Upper lobe of right lung (tissue), 1 donor: ENCODE measurements around the gene HOXC4. TPM values are rescaled to one million over a fixed set of nuclear protein-coding genes. Genes with fewer than 3 reads are reported as not detected.
"Not testable (repeated sequence)": the region's sequence is repeated elsewhere in the genome, so short reads cannot be mapped to it uniquely, and the experiment has no call there.

Experiments
- ATAC-seq: fragments of 200-7000 bp; cut with Tn5 transposase; one replicate; pipeline ENCODE4 v1.9.1; 2020; ENCODE audit warnings: mild to moderate bottlenecking, moderate library complexity
- DNase-seq: peaks from one replicate; pipeline ENCODE4 v3.0.0-alpha.2; 2020
- H3K27ac ChIP-seq: fragments of 200-600 bp; one replicate; pipeline ENCODE4 v1.8.0; 2022
- H3K27me3 ChIP-seq: fragments of 200-600 bp; one replicate; pipeline ENCODE4 v1.8.0; 2022; ENCODE audit warnings: mild to moderate bottlenecking
- H3K36me3 ChIP-seq: fragments of 200-600 bp; one replicate; pipeline ENCODE4 v1.8.0; 2022
- H3K4me1 ChIP-seq: fragments of 200-600 bp; one replicate; pipeline ENCODE4 v1.8.0; 2022
- H3K4me3 ChIP-seq: fragments of 200-600 bp; one replicate; pipeline ENCODE4 v1.8.0; 2022; ENCODE audit warnings: mild to moderate bottlenecking
- H3K9me3 ChIP-seq: fragments of 200-600 bp; one replicate; pipeline ENCODE4 v1.8.0; 2022
- intact Hi-C: fragments of 100-400 bp; cut with DNase I; formaldehyde crosslinking; loops from one replicate; pipeline ENCODE4 v1.11.0; 2022
- microRNA-seq: library from miRNA; unstranded; fragments of <30 nt; microRNA quantifications from one replicate; pipeline ENCODE4 v1.2.0, GENCODE V29; 2020; ENCODE audit warnings: borderline microRNAs expressed
- total RNA-seq: library from RNA; stranded (reverse); fragmentation: NEBNext Ultra II Directional; extraction: Animal tissue kit (Norgen Biotek cat#: 25700); gene quantifications from one replicate; pipeline ENCODE4 v1.2.1, GENCODE V29; 2021
- TF ChIP-seq, protein P1 (sequence below): fragments of 200-600 bp; IDR thresholded peaks from one replicate; pipeline ENCODE4 v1.8.0; 2022; ENCODE audit warnings: antibody characterized with exemption
- donor health status: DM: no; HTN: yes; CAD: no; lungs with severe emphysema.

The HOXC4 gene
- total RNA-seq, 1 donor from 2014 or later, result 0.61 TPM

DNA sequence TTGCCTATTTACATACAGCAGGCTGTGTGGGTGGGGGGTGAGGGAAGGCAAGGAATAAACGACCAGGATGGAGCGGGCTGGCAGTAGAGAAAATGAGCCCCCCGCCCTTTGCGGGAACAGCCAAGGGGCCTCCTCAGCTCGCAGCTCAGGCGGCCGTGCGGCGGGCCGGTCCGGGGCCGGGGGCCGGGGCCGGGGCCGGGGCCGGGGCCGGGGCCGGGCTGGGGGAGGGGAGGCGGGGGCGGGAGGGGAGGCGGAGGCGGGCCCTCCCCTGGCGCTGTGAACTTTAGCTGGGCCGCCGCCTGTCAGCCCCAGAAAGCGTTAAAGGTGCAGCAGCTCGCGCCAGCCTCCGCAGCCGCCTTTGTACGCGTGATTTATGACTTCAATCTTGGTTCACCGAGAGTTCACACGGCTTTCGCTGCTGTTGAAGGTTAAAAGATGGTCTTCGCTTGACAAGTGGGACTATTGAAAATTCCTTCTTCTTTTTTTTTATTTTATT, 28.8 kb downstream of the HOXC4 start:
- no peak for DNase-seq
- TF ChIP-seq, protein P1, sequence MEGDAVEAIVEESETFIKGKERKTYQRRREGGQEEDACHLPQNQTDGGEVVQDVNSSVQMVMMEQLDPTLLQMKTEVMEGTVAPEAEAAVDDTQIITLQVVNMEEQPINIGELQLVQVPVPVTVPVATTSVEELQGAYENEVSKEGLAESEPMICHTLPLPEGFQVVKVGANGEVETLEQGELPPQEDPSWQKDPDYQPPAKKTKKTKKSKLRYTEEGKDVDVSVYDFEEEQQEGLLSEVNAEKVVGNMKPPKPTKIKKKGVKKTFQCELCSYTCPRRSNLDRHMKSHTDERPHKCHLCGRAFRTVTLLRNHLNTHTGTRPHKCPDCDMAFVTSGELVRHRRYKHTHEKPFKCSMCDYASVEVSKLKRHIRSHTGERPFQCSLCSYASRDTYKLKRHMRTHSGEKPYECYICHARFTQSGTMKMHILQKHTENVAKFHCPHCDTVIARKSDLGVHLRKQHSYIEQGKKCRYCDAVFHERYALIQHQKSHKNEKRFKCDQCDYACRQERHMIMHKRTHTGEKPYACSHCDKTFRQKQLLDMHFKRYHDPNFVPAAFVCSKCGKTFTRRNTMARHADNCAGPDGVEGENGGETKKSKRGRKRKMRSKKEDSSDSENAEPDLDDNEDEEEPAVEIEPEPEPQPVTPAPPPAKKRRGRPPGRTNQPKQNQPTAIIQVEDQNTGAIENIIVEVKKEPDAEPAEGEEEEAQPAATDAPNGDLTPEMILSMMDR, result no peak
- peaks cover 17% of the 10 kb centered on the region for H3K27me3 ChIP-seq
- no peaks in the 10 kb centered on the region for H3K36me3 ChIP-seq
- no peak overlapping the region for H3K4me3 ChIP-seq
- H3K4me1 ChIP-seq, result no peaks in the 10 kb centered on the region
- H3K9me3 ChIP-seq, result no peaks in the 10 kb centered on the region
- H3K27ac ChIP-seq, result no peak overlapping the region
- intact Hi-C loops, result no loop called here
- no peak for ATAC-seq

DNA sequence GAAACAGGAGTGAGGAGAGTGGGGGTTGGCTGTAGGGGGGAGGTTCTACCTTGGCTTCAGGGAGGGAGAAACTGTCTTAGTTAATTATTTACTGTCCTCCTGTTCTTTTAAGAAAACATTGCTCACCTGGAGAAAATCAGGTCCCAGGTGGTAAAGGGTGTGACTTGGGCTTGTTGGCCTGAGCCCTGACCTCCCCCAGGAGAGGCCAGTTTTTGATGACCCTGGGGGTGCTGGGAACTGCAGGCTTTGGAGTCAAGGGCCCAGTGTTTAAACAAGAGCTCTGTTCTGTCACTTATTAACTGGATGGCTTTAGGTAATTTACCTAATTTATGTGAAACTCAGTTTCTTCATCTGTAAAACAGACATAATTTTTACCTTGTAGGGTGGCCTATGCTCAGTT, 34.4 kb downstream of the HOXC4 start:
- DNase-seq, H3K36me3 ChIP-seq, H3K9me3 ChIP-seq, H3K27ac ChIP-seq, intact Hi-C loops, H3K4me1 ChIP-seq, ATAC-seq, H3K4me3 ChIP-seq: not testable (repeated sequence)
- peaks cover 17% of the 10 kb centered on the region for H3K27me3 ChIP-seq

DNA sequence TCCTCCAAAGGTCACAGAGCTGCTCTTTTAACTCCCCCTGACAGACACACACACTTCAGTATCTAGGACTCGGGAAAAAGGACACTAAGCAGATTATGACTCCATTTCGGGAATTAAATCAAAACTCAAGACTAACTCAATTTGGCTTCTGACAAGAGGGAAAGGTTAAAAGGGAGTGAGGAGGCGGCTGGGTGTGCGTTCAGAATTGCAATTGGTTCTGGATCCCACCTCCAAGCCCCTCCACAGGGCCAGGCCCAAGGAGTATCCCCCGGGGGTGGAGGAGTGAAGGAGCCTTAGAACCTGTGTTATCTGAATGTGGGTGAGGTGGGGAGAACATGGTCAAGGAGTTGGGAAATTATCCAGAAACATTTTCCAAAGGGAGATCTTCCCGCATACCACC, 35.8 kb downstream of the HOXC4 start:
- H3K36me3 ChIP-seq, intact Hi-C loops, H3K4me3 ChIP-seq, H3K27me3 ChIP-seq, H3K9me3 ChIP-seq, H3K4me1 ChIP-seq, H3K27ac ChIP-seq, DNase-seq, ATAC-seq: not testable (repeated sequence)

DNA sequence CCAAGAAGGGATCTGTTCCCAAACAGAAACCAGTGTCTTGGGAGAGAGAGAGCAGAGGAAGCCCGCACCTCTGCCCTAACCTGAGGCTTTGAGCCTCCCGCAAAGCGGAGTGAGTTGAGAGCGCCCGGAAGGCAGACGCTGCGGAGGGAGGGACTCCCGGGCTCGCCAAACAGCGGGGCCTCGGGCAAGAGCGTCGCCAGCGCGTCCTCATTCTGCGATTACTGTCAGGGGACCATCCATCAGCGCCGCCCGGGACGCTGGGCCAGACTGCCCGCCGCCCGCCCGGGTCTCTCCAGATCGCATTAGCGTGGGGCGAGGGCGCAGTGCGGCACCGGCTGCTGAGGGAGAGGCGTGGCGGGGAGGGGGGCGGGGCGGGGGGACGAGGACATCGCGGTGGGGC, 36.7 kb downstream of the HOXC4 start:
- H3K9me3 ChIP-seq, H3K27ac ChIP-seq, ATAC-seq, H3K4me1 ChIP-seq, H3K4me3 ChIP-seq, H3K27me3 ChIP-seq, H3K36me3 ChIP-seq, DNase-seq, intact Hi-C loops: not testable (repeated sequence)

DNA sequence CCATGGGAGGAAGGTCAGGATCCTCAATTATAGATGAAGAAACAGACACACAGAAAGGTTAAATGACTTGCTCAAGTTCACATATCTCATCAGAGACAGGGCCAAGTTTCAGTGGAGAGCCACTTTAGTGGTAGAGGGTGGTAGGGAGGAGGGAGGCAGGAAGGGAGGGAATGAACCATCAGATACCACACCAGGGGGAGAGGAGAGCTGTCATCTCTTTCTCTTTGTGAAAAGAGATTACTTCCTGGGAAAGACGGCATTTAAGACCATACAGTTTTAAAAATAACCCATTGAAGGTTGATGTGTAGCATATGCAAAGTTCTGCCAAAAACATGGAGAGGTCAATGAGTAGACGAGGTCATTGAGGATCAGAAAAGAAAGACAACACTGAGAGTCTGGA, 39.3 kb downstream of the HOXC4 start:
- H3K9me3 ChIP-seq, ATAC-seq, H3K27ac ChIP-seq, H3K4me1 ChIP-seq, H3K36me3 ChIP-seq, H3K4me3 ChIP-seq, DNase-seq, H3K27me3 ChIP-seq, intact Hi-C loops: not testable (repeated sequence)

DNA sequence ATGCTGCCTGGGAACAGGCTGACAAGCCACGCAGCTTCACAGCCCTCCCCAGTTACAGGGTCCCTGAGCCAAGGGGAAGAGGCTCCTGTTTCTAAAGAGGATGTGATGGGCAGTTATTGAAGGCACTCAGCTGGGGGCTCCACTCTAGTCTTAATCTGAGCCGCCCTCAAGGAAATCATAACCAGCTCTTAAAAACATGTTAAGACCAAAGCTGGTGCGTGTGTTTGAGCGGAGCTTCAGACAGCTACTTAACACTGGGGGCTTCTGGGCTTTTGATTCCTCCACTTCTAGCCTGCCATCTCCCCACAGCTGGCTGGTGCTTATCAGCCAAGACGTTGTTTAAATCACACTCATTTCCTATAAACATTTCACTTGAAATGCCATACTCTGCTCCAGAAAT, 42.3 kb downstream of the HOXC4 start:
- ATAC-seq, H3K27ac ChIP-seq, H3K4me3 ChIP-seq, DNase-seq, H3K4me1 ChIP-seq, H3K27me3 ChIP-seq, H3K36me3 ChIP-seq, H3K9me3 ChIP-seq, intact Hi-C loops: not testable (repeated sequence)

DNA sequence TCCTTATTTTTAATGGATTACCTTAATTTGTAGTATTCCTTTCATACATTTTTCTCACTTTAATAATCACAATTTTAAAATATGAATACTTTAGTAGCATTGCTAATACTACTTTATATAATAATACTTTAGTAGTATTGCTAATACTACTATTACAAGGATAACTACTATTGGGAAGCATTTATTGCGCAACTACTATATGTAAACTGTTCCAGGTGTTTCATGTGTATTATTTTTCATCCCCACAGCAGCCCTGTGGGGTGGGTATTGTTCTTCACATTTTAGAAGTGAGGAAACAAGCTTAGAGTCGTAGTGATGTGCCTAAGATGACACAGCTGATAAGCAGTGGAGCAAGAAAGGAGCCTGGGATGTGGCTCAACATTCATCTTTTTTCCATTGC, 45.0 kb downstream of the HOXC4 start:
- H3K4me1 ChIP-seq, intact Hi-C loops, DNase-seq, H3K27me3 ChIP-seq, H3K36me3 ChIP-seq, ATAC-seq, H3K9me3 ChIP-seq, H3K27ac ChIP-seq, H3K4me3 ChIP-seq: not testable (repeated sequence)

DNA sequence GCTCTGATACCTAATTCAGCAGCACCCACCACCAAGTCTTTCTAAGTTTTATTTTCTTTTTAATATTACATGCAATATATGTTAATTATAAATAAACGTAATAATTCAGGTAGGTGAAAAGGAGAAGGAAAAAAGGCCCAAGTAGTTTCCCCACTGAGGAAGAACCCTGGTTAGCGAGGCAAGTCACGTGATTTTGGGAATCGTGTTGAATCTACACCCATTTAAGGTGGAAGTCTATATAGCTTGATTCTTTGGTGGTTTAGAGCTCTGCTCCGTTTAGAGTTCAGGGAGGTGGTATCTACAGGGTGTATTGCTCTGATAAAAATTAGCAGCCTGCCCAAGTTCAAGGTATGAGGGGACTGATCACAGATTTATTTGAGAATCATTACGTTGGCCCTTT, 47.0 kb downstream of the HOXC4 start:
- DNase-seq, H3K27ac ChIP-seq, H3K36me3 ChIP-seq, H3K27me3 ChIP-seq, H3K9me3 ChIP-seq, H3K4me1 ChIP-seq, H3K4me3 ChIP-seq, intact Hi-C loops, ATAC-seq: not testable (repeated sequence)

DNA sequence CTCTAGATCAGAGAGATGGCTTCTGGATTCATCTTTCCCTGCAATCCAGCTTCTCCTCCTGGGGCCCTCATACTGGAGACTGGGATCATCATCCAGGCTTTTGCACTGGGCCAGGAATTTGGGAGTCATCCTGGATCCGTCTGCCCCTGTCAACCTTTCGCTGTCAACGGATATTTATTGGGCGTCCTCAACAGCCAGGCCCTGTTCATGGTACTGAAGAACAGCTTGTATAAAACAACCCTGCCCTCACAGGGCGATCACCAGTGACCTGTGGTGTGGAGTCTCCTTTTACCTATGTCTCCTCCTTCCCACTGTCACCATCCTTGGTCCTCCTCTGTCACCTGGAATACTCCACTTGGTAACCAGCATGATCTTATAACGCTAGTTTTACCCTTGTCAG, 48.6 kb downstream of the HOXC4 start:
- DNase-seq, H3K4me1 ChIP-seq, ATAC-seq, H3K36me3 ChIP-seq, H3K9me3 ChIP-seq, intact Hi-C loops, H3K27ac ChIP-seq, H3K4me3 ChIP-seq: not testable (repeated sequence)
- peaks cover 13% of the 10 kb centered on the region for H3K27me3 ChIP-seq

DNA sequence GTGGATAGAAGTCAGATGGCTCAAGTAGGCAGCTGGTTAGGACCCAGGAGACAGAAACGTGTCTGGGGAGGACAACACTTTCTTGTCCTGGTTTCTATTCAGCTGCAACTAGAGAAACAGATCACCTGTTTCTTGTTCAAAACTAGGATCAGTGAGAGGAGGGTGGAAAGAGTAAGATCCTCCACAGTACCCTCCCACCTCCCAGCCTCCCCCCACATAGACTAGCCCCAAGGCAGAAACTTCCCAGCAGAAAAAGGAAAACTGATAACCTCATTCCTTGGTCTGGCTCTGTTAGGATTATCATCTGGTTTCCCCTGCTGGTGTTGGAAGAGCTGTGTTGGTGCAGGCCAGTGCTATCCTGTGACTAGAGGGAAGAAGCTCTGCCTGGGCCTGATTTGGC, 50.2 kb downstream of the HOXC4 start:
- H3K36me3 ChIP-seq, intact Hi-C loops, H3K4me1 ChIP-seq, H3K27ac ChIP-seq, DNase-seq, H3K4me3 ChIP-seq, H3K9me3 ChIP-seq, ATAC-seq: not testable (repeated sequence)
- peaks cover 21% of the 10 kb centered on the region for H3K27me3 ChIP-seq

Small RNA genes within 50 kb of the gene (microRNA-seq; reads per million reads assigned to microRNA genes)
- gene MIR615, result 5.1 reads per million, percentile 29 among the genes with 10 or more reads in this experiment

Other genes starting within 250 kb of the HOXC4 start
- gene HOXC13, start 115.0 kb upstream of the HOXC4 start, total RNA-seq, result not detected
- not detected for gene HOXC12, start 98.9 kb upstream of the HOXC4 start, total RNA-seq
- not detected for gene HOXC11, start 80.7 kb upstream of the HOXC4 start, total RNA-seq
- not detected for gene HOTAIR, start 78.9 kb upstream of the HOXC4 start, total RNA-seq
- gene HOXC10, start 68.7 kb upstream of the HOXC4 start, total RNA-seq, result not detected
- gene HOXC9, start 53.7 kb upstream of the HOXC4 start, total RNA-seq, result 0.61 TPM
- 0.55 TPM for gene HOXC8, start 44.9 kb upstream of the HOXC4 start, total RNA-seq
- 1.4 TPM for gene HOXC6, start 25.4 kb upstream of the HOXC4 start, total RNA-seq
- gene HOXC5, start 20.8 kb upstream of the HOXC4 start, total RNA-seq, result not detected
- 22.7 TPM for gene SMUG1, start 135.2 kb downstream of the HOXC4 start, total RNA-seq
- gene CBX5, start 226.3 kb downstream of the HOXC4 start, total RNA-seq, result 52.3 TPM
- gene HNRNPA1, start 226.9 kb downstream of the HOXC4 start, total RNA-seq, result 498 TPM
- gene NFE2, start 247.2 kb downstream of the HOXC4 start, total RNA-seq, result 7.5 TPM